ENCODE measurements around the gene PDCL2. TPM values are rescaled to one million over a fixed set of nuclear protein-coding genes. Genes with fewer than 3 reads are reported as not detected.

Gene PDCL2
- total RNA-seq, 4 donors from 2014 or later, result not detected

DNA sequence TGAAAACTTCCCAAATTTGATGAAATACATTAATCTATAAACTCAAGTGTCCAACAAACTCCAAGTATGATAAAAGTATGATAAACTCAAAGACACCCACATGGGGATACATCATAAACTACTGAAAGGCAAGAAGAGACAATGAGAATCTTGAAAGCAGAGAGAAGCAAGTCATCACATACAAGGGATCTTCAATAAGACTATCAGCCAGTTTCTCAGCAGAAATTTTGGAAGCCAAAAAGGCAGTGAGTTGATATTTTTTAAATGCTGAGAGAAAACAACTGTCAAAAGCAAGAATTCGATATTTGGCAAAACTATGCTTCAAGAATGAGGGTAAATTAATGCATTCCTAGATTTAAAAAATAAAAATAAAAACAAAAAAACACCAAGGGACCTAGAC is 16.5 kb downstream of the PDCL2 start:
- no peak overlapping the region for H3K4me3 ChIP-seq
- no peak overlapping the region for H3K27ac ChIP-seq
- DNase-seq, result no peak
- in situ Hi-C loops (cut with MboI; ENCODE audit: low sequenced_read_pairs in 4 of 4), result loop anchor here in 1 of 4 donors (25.0 kb wide), 1 partner anchor 112 kb away; no protein-coding TSS in a partner anchor
- H3K9me3 ChIP-seq, result peaks cover 0 to 9% (median 0%) of the 10 kb centered on the region in 3 donors
- H3K4me1 ChIP-seq, result no peaks in the 10 kb centered on the region
- intact Hi-C loops (cut with DNase I; ENCODE audit: low total_unique reads), result no loop called here
- TF ChIP-seq, protein P1, sequence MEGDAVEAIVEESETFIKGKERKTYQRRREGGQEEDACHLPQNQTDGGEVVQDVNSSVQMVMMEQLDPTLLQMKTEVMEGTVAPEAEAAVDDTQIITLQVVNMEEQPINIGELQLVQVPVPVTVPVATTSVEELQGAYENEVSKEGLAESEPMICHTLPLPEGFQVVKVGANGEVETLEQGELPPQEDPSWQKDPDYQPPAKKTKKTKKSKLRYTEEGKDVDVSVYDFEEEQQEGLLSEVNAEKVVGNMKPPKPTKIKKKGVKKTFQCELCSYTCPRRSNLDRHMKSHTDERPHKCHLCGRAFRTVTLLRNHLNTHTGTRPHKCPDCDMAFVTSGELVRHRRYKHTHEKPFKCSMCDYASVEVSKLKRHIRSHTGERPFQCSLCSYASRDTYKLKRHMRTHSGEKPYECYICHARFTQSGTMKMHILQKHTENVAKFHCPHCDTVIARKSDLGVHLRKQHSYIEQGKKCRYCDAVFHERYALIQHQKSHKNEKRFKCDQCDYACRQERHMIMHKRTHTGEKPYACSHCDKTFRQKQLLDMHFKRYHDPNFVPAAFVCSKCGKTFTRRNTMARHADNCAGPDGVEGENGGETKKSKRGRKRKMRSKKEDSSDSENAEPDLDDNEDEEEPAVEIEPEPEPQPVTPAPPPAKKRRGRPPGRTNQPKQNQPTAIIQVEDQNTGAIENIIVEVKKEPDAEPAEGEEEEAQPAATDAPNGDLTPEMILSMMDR (IDR thresholded peaks at IDR 0.05 in 4 of 5, conservative IDR thresholded peaks at IDR 0.05 in 1 of 5), result no peak
- TF ChIP-seq POLR2A (IDR thresholded peaks at IDR 0.05), result no peak
- ATAC-seq, result no peak
- H3K36me3 ChIP-seq, result no peaks in the 10 kb centered on the region
- no peaks in the 10 kb centered on the region for H3K27me3 ChIP-seq

DNA sequence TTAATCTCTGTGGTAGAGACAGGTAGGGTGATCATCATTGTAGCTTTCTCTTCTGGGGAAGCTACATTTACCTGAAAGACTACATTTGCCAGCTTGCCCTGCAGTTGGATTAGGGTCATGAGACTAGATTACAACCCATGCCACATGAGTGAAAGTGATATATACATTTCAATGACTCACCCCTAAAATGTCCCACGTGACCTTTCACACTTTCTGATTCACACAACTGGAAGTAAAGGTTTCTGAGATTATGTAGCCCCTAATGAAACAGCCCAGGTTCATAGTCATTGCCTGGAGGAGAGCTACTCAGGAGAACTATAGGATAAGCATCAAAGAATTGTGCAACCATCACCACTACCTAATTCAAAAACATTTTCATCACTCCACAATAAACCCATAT is 17.8 kb downstream of the PDCL2 start:
- Histone ChIP-seq H3K27ac (no peak overlapping the region), H3K4me3 (no peak overlapping the region), H3K9me3 (peaks cover 0 to 9% (median 0%) of the 10 kb centered on the region in 3 donors), H3K36me3 (no peaks in the 10 kb centered on the region), H3K4me1 (no peaks in the 10 kb centered on the region), H3K27me3 (no peaks in the 10 kb centered on the region)
- DNase-seq, result no peak
- intact Hi-C loops (cut with DNase I; ENCODE audit: low total_unique reads) (no loop called here), in situ Hi-C loops (cut with MboI; ENCODE audit: low sequenced_read_pairs in 4 of 4) (loop anchor here in 1 of 4 donors (25.0 kb wide), 1 partner anchor 587 kb away; no protein-coding TSS in a partner anchor)
- TF ChIP-seq, protein P1 (IDR thresholded peaks at IDR 0.05 in 4 of 5, conservative IDR thresholded peaks at IDR 0.05 in 1 of 5), result no peak
- TF ChIP-seq POLR2A (IDR thresholded peaks at IDR 0.05), result no peak
- no peak for ATAC-seq

DNA sequence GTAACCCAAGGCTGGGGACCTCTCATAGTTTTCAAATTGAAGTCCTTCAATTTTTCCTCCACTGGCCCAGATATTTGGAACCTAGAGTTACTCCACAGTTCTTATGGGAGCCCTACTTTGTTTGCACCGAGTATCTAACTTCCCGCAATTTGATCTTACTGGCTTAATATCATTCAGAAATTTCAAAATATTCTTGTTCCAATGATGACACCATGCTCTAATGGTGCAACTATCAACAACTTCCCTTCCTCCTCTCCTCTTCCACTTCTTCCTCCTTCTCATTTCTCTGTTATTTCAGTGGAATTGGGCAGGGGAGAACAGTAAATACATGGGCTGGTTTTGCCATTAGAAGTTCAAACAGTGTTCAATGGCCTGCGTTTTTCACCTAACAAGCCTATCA is 20.2 kb downstream of the PDCL2 start:
- in situ Hi-C loops (cut with MboI; ENCODE audit: low sequenced_read_pairs in 4 of 4), result loop anchor here in 1 of 4 donors (25.0 kb wide), 1 partner anchor 585 kb away; no protein-coding TSS in a partner anchor
- no peak for TF ChIP-seq POLR2A (IDR thresholded peaks at IDR 0.05)
- no peaks in the 10 kb centered on the region for H3K27me3 ChIP-seq
- no peak overlapping the region for H3K27ac ChIP-seq
- no peak overlapping the region for H3K4me3 ChIP-seq
- no peaks in the 10 kb centered on the region for H3K4me1 ChIP-seq
- DNase-seq (no peak), ATAC-seq (no peak)
- intact Hi-C loops (cut with DNase I; ENCODE audit: low total_unique reads), result no loop called here
- no peaks in the 10 kb centered on the region for H3K36me3 ChIP-seq
- H3K9me3 ChIP-seq, result peaks cover 0 to 9% (median 0%) of the 10 kb centered on the region in 3 donors

DNA sequence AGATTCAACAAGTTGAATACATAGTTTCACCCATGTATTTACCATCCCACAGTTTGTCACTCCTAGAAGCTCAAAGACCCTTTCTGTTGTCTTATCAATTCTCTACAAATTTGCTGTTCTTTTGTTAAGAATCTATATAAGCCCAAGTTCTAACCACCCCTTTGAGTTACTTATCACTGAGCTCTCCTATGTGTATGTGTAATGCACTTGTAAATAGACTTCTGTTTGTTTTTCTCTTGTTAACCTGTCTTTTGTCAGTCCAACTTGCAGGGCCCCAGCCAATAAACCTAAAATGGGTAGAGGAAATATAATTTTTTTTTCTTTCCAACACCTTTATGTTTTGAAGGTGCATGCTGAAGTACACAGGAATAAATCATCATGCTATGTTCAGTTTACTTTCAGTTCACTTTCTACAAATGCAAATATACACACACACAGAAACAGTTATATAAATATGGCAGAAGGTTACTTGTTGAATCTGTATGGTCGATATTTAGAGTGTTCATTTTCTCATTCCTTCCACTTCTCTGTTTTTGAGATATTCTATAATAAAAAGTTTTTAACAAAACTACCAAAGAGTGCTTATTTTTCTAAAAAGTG is 23.0 kb downstream of the PDCL2 start:
- no peak overlapping the region for H3K4me3 ChIP-seq
- DNase-seq (no peak), ATAC-seq (no peak)
- H3K36me3 ChIP-seq, result no peaks in the 10 kb centered on the region
- TF ChIP-seq POLR2A (IDR thresholded peaks at IDR 0.05), result no peak
- TF ChIP-seq, protein P1 (IDR thresholded peaks at IDR 0.05 in 4 of 5, conservative IDR thresholded peaks at IDR 0.05 in 1 of 5), result no peak
- H3K27ac ChIP-seq, result no peak overlapping the region
- H3K4me1 ChIP-seq, result no peaks in the 10 kb centered on the region
- H3K9me3 ChIP-seq, result no peaks in the 10 kb centered on the region
- intact Hi-C loops (cut with DNase I; ENCODE audit: low total_unique reads) (no loop called here), in situ Hi-C loops (cut with MboI; ENCODE audit: low sequenced_read_pairs in 4 of 4) (loop anchor here in 1 of 4 donors (25.0 kb wide), 1 partner anchor 582 kb away; no protein-coding TSS in a partner anchor)
- no peaks in the 10 kb centered on the region for H3K27me3 ChIP-seq

DNA sequence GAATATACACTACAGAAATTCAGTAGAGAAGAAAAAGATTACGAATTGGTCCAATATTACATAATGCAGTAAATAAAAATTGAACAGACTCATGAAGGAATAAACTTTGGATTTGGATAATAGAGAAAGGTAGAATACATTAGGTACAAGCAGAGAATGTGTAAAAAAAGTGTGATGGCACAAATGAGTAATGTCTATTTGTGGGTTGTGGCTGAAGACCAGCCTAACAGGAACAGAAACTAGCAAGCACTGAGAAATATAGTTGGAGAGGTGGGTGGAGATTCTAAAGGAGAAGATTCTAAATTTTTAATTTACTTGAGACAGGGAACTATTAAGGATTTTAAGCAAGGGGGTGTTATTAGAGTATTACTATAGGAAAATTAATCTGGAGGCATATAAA is 30.2 kb downstream of the PDCL2 start:
- H3K36me3 ChIP-seq, result no peaks in the 10 kb centered on the region
- H3K27me3 ChIP-seq, result no peaks in the 10 kb centered on the region
- intact Hi-C loops (cut with DNase I; ENCODE audit: low total_unique reads) (no loop called here), in situ Hi-C loops (cut with MboI; ENCODE audit: low sequenced_read_pairs in 4 of 4) (loop anchor here in 1 of 4 donors (25.0 kb wide), 1 partner anchor 575 kb away; no protein-coding TSS in a partner anchor)
- H3K4me1 ChIP-seq, result no peaks in the 10 kb centered on the region
- H3K4me3 ChIP-seq, result no peak overlapping the region
- H3K9me3 ChIP-seq, result no peaks in the 10 kb centered on the region
- no peak for ATAC-seq
- no peak overlapping the region for H3K27ac ChIP-seq
- TF ChIP-seq, protein P1 (IDR thresholded peaks at IDR 0.05 in 4 of 5, conservative IDR thresholded peaks at IDR 0.05 in 1 of 5), result no peak
- no peak for TF ChIP-seq POLR2A (IDR thresholded peaks at IDR 0.05)
- no peak for DNase-seq

All from gastrocnemius medialis (tissue), 4 donors.